ENCODE results near the gene ZMYM3.

GRCh38 chrX:71225009-71225408, 28.9 kb downstream of the ZMYM3 start:
- no peak for TF ChIP-seq CTCF (IDR thresholded peaks at IDR 0.05; ENCODE audit: poor library complexity)
- no peak for TF ChIP-seq EZH2 (IDR thresholded peaks at IDR 0.05; ENCODE audit: borderline replicate concordance)

Measured in hepatocyte (in vitro differentiated cells).